GM21717 (cell line): ENCODE results near the gene ZNF804B.

ENCODE experiments used
- ATAC-seq: cut with Tn5 transposase; IDR thresholded peaks from one replicate; pipeline ENCODE4 v1.9.1; 2021; ENCODE audit warnings: mild to moderate bottlenecking, moderate library complexity; ENCODE audit not compliant: unreplicated experiment

ZNF804B gene

DNA sequence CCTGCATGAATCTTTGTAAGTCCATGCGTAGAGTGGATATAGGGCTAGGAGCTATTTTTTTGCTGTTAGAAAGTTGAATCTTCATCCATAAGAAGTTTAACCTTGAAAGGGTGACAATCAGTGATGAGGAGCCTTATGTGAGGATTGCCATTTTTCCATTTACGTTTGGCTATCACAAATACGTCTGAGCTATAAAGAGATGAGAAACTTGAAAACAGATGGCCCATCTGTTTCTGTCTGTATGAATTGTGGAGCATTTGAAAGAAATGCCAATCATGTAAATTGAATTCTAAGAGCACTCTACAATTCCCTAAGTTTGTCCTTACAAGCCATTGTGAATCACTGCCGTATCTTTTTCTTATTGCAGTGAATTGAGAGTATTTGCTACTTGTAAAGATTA, 205.9 kb downstream of the ZNF804B start:
- no peak for ATAC-seq

GRCh38 chr7:88967432-88967831, 207.9 kb downstream of the ZNF804B start:
- no peak for ATAC-seq

DNA sequence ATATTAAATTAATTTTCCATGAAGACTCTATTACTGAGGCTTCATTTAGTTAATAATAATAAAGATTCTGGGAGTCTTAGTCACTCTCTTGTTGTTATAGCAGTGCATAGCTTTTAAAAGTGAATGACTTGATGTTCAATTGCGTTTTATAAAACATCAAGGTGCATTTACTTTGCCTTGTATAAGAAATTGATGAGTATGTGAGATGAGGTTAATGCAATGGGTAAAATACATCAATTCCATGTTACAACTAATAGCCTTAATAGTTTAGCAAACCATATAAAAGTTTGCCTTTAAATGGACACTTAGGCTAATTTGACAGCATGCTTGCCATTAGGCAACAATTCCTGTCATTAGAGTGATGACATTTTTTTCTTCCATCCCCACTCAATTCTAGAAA, 209.7 kb downstream of the ZNF804B start:
- no peak for ATAC-seq

DNA sequence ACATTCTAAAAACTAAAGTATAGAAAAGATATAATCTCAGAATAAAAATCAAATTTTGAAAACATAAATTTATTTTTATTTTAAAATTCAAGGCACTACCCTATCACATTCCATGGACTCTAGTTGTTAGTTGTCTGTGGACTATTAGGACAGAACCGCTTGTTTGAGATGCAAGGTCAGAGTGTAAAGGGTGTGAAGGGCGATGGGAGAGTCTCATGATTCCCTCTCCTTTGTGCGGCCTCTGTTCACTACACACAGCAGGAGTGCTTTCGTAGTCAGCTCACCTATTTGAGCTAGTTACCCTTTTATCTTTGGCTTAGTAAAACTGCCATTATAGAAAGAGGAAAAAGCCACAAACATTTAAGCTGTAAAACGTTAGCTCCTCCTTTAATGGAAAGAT, 225.8 kb downstream of the ZNF804B start:
- ATAC-seq = no peak

GRCh38 chr7:89001306-89001705, 241.8 kb downstream of the ZNF804B start:
- ATAC-seq = no peak

GRCh38 chr7:89002981-89003956, 243.8 kb downstream of the ZNF804B start:
- peak; percentile 89 for ATAC-seq

- no peak for ATAC-seq
These were observed 252.5 kb downstream of the ZNF804B start for GRCh38 chr7:89012016-89012415.

DNA sequence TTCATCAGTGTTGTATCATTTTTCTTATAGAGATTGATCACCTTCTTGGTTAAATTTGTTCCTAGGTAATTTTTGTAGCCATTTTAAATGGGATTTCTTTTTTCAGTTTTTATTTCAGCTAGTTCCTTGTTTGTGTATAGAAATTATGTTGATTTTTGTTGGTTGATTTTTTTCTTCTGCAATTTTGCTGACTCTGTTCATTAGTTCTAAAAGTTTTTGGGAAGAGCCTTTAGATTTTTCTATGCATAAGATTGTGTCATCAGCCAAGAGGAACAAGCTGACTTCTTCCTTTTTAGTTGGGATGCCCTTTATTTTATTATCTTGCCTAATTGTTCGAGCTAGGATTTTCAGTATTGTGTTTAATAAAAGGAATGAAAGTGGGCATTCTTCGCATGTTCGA, 258.2 kb downstream of the ZNF804B start:
- no peak for ATAC-seq

DNA sequence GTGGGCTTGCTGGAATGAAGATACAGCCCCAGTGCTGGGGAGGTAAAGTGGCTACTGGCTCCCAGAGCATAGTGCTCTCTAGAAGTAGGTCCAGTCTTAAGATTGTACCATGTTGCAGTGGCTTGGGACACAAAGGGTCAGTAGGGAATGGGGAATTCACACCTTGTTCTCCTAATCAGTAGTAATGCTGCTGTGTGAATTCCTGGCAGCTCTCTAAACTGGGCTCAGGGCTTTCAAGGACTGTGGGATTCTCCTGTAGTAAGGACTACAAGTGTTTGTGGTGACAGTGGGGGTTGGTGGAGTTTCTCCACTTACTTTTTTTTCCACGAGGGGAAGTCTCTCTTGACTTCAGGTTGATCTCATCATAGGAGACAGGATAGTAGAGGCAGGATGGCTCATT, 262.2 kb downstream of the ZNF804B start:
- ATAC-seq = no peak

GRCh38 chr7:89023206-89023605, 263.7 kb downstream of the ZNF804B start:
- ATAC-seq = no peak

DNA sequence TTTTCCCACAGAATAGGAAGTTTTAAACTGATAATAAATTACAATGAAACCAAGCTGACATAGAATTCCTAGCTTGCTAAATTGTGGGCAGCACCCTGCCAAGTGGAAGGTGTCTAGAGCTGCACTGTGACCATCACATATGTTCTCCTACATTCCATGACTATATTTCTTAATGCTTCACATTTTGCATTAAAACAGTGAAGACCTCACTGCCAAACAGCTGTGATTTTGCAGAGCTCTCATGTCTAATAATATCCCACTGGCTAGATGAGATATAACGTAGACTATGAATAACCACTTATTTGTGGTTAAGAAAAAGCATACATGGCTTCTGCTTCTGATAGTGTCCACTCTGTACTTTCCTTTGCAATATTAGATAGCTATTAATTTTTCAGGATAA, 264.4 kb downstream of the ZNF804B start:
- no peak for ATAC-seq

- no peak for ATAC-seq
These were observed 268.3 kb downstream of the ZNF804B start for GRCh38 chr7:89027781-89028180.

- ATAC-seq = no peak
These were observed 268.8 kb downstream of the ZNF804B start for GRCh38 chr7:89028319-89028718.

- ATAC-seq = no peak
These were observed 270.4 kb downstream of the ZNF804B start for GRCh38 chr7:89029864-89030263.

- ATAC-seq = no peak
These were observed 281.7 kb downstream of the ZNF804B start for GRCh38 chr7:89041240-89041639.

GRCh38 chr7:89042940-89043339, 283.4 kb downstream of the ZNF804B start:
- no peak for ATAC-seq

GRCh38 chr7:89049043-89049442, 289.5 kb downstream of the ZNF804B start:
- no peak for ATAC-seq

GRCh38 chr7:89053130-89053529, 293.6 kb downstream of the ZNF804B start:
- ATAC-seq = no peak

GRCh38 chr7:89054361-89054760, 294.9 kb downstream of the ZNF804B start:
- no peak for ATAC-seq

DNA sequence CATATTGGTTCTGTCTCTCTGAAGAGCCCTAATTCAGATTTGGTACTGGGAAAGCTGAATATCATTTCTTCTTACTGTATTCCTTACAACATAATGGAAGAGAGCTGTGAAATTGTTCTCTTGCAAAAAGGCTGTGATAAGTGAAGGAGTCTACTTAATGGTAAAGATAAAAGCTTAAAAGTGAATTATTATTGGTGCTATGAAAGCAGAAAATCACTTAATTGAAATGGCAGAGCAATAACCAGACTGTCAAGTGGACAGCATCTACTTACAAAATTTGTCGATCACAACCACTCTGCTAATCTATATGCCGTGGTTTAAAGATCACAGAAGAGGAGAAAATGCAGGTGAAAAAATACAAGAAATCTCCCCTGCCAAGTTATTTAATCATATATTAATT, 300.7 kb downstream of the ZNF804B start:
- ATAC-seq = no peak

GRCh38 chr7:89064831-89065230, 305.3 kb downstream of the ZNF804B start:
- ATAC-seq = no peak

DNA sequence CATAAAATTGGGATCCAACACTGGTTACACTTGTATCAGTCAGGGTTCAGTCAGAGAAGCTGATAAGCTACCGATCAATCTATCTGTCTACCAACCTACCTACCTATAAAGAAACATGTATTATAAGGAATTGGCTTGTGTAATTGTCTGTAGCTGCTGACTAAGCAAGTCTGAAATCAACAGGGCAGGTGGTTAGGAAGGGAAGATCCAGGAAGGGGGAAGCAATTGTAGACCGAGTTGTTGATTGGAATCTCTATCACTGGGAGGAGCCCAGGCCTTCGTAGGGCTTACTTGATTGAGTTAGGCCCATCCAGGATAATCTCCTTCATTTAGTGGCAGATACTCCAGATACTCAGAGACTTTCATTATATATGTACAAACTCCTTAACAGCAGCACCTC, 307.5 kb downstream of the ZNF804B start:
- no peak for ATAC-seq

DNA sequence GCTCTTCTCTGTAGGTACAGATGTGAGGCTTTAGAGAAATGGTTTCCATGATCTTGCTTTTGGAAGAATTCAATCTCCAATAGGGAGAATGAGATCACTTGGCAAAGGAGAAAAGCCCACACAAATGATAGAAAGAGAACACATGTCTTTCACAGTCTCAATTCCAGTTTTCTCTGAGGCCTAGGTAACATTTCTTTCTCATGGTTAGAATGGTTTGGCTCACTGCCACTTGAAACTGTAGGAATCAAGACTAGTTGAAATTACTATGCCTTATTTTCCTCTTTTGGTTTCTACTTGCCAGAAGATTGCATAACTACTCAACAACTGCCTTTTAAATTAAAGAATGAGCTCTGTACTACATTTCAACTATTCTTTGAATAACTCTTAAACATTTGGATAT, 312.6 kb downstream of the ZNF804B start:
- no peak for ATAC-seq
